Karpas-422 (cell line): ENCODE data around the gene NUP42. TPM values are rescaled to one million over a fixed set of nuclear protein-coding genes. Genes with fewer than 3 reads are reported as not detected.

Source experiments
- DNase-seq: peaks from one replicate; pipeline ENCODE4 v3.0.0-alpha.2; 2015
- H2AFZ ChIP-seq: fragments of 200-600 bp; sonication (generic); 2 replicates; pipeline ENCODE4 v1.6.1; 2014; ENCODE audit warnings: antibody characterized with exemption, low read length, mixed read lengths
- H3K27ac ChIP-seq: fragments of 200-600 bp; sonication (generic); 2 replicates; pipeline ENCODE4 v1.5.1; 2014; ENCODE audit warnings: mild to moderate bottlenecking, low read length, moderate library complexity
- H3K27me3 ChIP-seq: fragments of 200-600 bp; sonication (generic); 2 replicates; pipeline ENCODE4 v1.6.1; 2014; ENCODE audit warnings: low read length, mixed read lengths
- H3K36me3 ChIP-seq: fragments of 200-600 bp; sonication (generic); 2 replicates; pipeline ENCODE4 v1.6.1; 2014; ENCODE audit warnings: low read length, mixed read lengths; ENCODE audit not compliant: insufficient read depth
- H3K4me1 ChIP-seq: fragments of 200-600 bp; sonication (generic); 2 replicates; pipeline ENCODE4 v1.6.1; 2014; ENCODE audit warnings: mild to moderate bottlenecking, low read length, mixed read lengths
- H3K4me2 ChIP-seq: fragments of 200-600 bp; sonication (generic); 2 replicates; pipeline ENCODE4 v1.6.1; 2014; ENCODE audit warnings: low read length, low read depth, mild to moderate bottlenecking; ENCODE audit not compliant: poor library complexity, severe bottlenecking
- H3K4me3 ChIP-seq: fragments of 200-600 bp; sonication (generic); 2 replicates; pipeline ENCODE4 v1.5.1; 2014; ENCODE audit warnings: mild to moderate bottlenecking, antibody characterized with exemption, low read length, mixed read lengths
- H3K79me2 ChIP-seq: fragments of 200-600 bp; sonication (generic); 2 replicates; pipeline ENCODE4 v1.6.1; 2014; ENCODE audit warnings: mild to moderate bottlenecking, low read length, mixed read lengths
- H3K9ac ChIP-seq: fragments of 200-600 bp; sonication (generic); 2 replicates; pipeline ENCODE4 v1.6.0; 2014; ENCODE audit warnings: low read length
- H3K9me2 ChIP-seq: fragments of 200-600 bp; sonication (generic), shearing (Covaris generic); replicated peaks from 2 replicates; pipeline ENCODE4 v1.6.0; 2014; ENCODE audit warnings: mild to moderate bottlenecking, low read length, moderate library complexity; ENCODE audit not compliant: insufficient read depth
- H3K9me3 ChIP-seq: fragments of 300-700, 200-600 bp; sonication (generic); 2 replicates; pipeline ENCODE4 v1.6.1; 2014; ENCODE audit warnings: low read length, mixed read lengths
- H4K20me1 ChIP-seq: fragments of 200-600 bp; sonication (generic); 2 replicates; pipeline ENCODE4 v1.6.1; 2014; ENCODE audit warnings: mild to moderate bottlenecking, antibody characterized with exemption, low read length, low read depth; ENCODE audit not compliant: insufficient read depth
- total RNA-seq: library from RNA; depleted of rRNA; stranded (reverse); fragments of >200 nt; shearing (Covaris generic); gene quantifications from 2 replicates; pipeline ENCODE4 v1.2.3, GENCODE V29; 2014; ENCODE audit warnings: low replicate concordance; rRNA removed

Gene NUP42
- total RNA-seq, 1 experiment from 2014 or later, result 94.8 TPM

GRCh38 chr7:23242935-23243334 is 61.1 kb downstream of the NUP42 start:
- Histone ChIP-seq H3K4me2 (no peak overlapping the region), H3K9me3 (no peaks in the 10 kb centered on the region), H4K20me1 (no peaks in the 10 kb centered on the region), H3K9me2 (no peaks in the 10 kb centered on the region), H3K27ac (no peak overlapping the region), H3K4me3 (no peak overlapping the region), H3K9ac (no peak overlapping the region), H3K79me2 (no peaks in the 10 kb centered on the region), H2AFZ (no peak overlapping the region), H3K36me3 (no peaks in the 10 kb centered on the region), H3K27me3 (no peaks in the 10 kb centered on the region), H3K4me1 (no peaks in the 10 kb centered on the region)
- DNase-seq, result no peak

GRCh38 chr7:23246555-23246954 is 64.7 kb downstream of the NUP42 start, which contains the start of gene GPNMB:
TSS of gene GPNMB (plus strand) at chr7:23246775. CDS start at chr7:23246858, 83 bp downstream.
- H3K4me2 ChIP-seq, result no peak within 1 kb of the TSS
- H3K9me2 ChIP-seq, result no peaks in the 10 kb centered on the region
- no peak within 1 kb of the TSS for H2AFZ ChIP-seq
- H3K36me3 ChIP-seq, result no peaks in the 10 kb centered on the region
- no peak within 1 kb of the TSS for H3K9ac ChIP-seq
- no peaks in the 10 kb centered on the region for H3K79me2 ChIP-seq
- no peaks in the 10 kb centered on the region for H3K4me1 ChIP-seq
- no peak within 1 kb of the TSS for H3K27ac ChIP-seq
- peaks cover 5% of the 10 kb centered on the region; the same call in 1 of the 2 replicates for H3K27me3 ChIP-seq
- no peaks in the 10 kb centered on the region for H3K9me3 ChIP-seq
- no peaks in the 10 kb centered on the region for H4K20me1 ChIP-seq
- DNase-seq, result no peak
- H3K4me3 ChIP-seq, result no peak within 1 kb of the TSS

- H3K27me3 ChIP-seq, result peaks cover 5% of the 10 kb centered on the region; the same call in 1 of the 2 replicates
- no peak overlapping the region for H2AFZ ChIP-seq
- no peak overlapping the region for H3K27ac ChIP-seq
- no peaks in the 10 kb centered on the region for H3K36me3 ChIP-seq
- no peaks in the 10 kb centered on the region; the same call in 1 of the 2 replicates for H3K9me3 ChIP-seq
- no peaks in the 10 kb centered on the region for H4K20me1 ChIP-seq
- no peak overlapping the region for H3K9ac ChIP-seq
- no peak for DNase-seq
- H3K9me2 ChIP-seq, result no peaks in the 10 kb centered on the region
- H3K4me3 ChIP-seq, result no peak overlapping the region
- no peaks in the 10 kb centered on the region for H3K4me1 ChIP-seq
- H3K79me2 ChIP-seq, result no peaks in the 10 kb centered on the region
- H3K4me2 ChIP-seq, result no peak overlapping the region
Measured at GRCh38 chr7:23247046-23247602, 65.3 kb downstream of the NUP42 start.

DNA sequence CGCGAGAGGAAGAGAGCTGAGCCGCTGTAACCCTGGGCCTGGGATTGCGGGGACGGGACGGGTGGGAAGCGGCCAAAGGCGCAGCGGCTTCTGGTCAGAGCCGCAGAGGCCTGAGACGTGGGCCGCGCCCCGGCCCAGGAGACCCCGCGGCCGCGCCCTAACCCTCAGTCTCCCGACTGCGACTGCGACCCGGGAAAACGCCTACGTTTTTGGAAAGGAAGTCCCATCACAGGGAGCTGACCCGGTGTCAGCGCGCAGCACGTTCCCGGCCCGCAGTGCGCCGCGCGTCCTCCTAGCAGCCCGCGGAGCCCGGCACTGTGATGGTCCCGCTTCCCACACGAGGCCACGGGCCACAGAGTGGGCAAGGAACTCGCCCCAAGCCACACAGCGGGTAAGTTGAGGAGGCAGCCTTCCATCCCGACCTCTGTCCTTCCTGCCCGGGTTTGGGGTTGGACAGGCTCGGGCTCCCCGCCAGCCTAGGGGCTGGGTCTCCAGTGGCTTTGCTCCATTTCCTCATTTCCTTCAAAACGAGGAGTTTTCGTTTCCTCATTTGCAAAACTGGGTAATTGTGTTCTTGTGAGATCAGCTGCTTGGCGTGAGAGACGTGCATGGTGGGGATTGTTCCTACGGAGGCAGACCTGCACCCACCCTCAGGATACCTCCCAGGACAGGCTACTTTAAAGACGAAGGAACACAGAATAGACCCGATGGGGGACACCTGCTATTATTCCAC is 65.9 kb downstream of the NUP42 start:
- no peak for DNase-seq
- Histone ChIP-seq H4K20me1 (no peaks in the 10 kb centered on the region), H3K4me3 (no peak overlapping the region), H3K36me3 (no peaks in the 10 kb centered on the region), H3K4me2 (no peak overlapping the region), H2AFZ (no peak overlapping the region), H3K9ac (no peak overlapping the region), H3K27ac (no peak overlapping the region), H3K79me2 (no peaks in the 10 kb centered on the region), H3K27me3 (peaks cover 5% of the 10 kb centered on the region; the same call in 1 of the 2 replicates), H3K4me1 (no peaks in the 10 kb centered on the region), H3K9me2 (no peaks in the 10 kb centered on the region), H3K9me3 (no peaks in the 10 kb centered on the region; the same call in 1 of the 2 replicates)

DNA sequence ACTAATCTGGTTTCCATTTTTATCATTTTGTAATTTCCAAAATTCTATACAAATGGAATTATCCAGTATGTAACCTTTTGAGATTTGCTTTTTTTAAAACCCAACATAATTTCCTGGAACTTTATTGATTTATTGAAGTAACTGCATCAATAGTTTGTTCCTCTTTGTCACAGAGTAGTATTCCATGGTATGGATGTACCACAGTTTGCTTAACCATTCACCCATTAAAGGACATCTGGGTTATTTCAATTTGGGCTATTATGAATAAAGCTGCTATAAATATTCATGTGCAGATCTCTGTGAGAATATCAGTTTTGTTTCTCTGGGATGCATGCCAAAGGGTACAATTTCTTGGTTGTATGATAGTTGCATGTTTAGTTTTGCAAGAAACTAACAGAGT is 67.6 kb downstream of the NUP42 start:
- no peak for DNase-seq
- H3K36me3 ChIP-seq, result no peaks in the 10 kb centered on the region
- H3K9ac ChIP-seq, result no peak overlapping the region
- H4K20me1 ChIP-seq, result no peaks in the 10 kb centered on the region
- no peaks in the 10 kb centered on the region; the same call in 1 of the 2 replicates for H3K9me3 ChIP-seq
- H3K9me2 ChIP-seq, result no peaks in the 10 kb centered on the region
- no peak overlapping the region for H2AFZ ChIP-seq
- H3K79me2 ChIP-seq, result no peaks in the 10 kb centered on the region
- H3K27me3 ChIP-seq, result peaks cover 5% of the 10 kb centered on the region; the same call in 1 of the 2 replicates
- H3K4me2 ChIP-seq, result no peak overlapping the region
- H3K4me1 ChIP-seq, result no peaks in the 10 kb centered on the region
- H3K27ac ChIP-seq, result no peak overlapping the region
- no peak overlapping the region for H3K4me3 ChIP-seq

Other genes starting within 250 kb of the NUP42 start
- gene HYCC1, start 167.9 kb upstream of the NUP42 start, total RNA-seq, result 2.9 and 3.4 TPM in 2 replicates
- gene KLHL7, start 76.3 kb upstream of the NUP42 start, total RNA-seq, result 20.2 and 23.1 TPM in 2 replicates
- gene GPNMB, start 64.7 kb downstream of the NUP42 start, total RNA-seq, result 6.3 and 11.8 TPM in 2 replicates
- 92.2 and 169 TPM in 2 replicates for gene MALSU1, start 117.3 kb downstream of the NUP42 start, total RNA-seq